RCC 7860 (cell line): ENCODE data around the gene DNM3.

Source experiments
- DNase-seq: peaks from one replicate; pipeline ENCODE4 v3.0.0-alpha.2; 2015; ENCODE audit warnings: low spot score
- FAIRE-seq: peaks from 2 replicates; lab custom pipeline; 2012; peaks lifted over from hg19 to GRCh38; lab: Jason Lieb, UNC

The DNM3 gene

DNA sequence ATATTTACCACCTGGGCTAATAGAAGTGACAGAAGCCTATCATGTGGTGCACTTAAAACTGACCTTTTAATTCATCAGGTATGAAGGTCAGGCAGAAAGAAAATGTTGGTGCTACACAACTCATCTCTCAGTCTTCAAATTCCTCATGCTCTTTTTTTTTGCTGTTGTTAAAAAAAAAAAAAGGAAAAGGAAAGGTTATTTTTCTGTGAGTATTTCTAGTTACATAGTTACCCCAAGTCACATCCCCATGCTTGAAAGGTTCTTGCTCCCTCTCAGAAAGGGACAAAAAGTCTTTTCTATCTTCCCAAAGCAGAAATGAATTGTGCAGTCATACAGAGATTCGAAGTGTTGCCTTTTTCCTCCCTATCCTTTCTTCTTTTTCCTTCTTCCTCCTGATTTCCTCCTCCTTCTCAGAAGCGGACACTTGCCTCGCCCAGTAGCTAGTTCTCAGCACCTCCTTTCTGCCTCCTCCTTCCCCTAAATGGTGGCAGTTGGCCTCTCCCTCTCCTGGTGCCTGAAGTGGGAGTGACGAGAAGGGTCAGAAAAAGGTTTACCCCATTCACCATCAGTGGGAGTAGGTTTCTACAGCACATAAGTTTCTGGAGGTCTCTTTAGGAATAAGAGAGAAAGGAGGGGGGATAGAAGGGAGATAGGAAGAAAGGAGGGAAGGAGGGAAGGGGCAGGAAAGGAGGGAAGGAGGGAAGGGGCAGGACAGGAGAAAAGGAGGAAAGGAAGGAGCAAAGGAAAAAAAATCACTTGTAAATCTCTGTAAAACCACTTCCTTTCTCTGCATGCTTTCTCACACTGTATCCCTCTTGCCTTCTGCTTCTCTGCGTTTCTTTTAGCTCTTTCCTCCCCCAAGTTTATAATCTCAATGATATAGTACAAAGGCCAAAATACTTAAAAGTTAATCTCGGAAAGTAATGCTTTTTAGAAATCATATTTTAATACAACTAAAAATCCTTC, 558.7 kb downstream of the DNM3 start:
- DNase-seq (no peak), FAIRE-seq (no peak)

DNA sequence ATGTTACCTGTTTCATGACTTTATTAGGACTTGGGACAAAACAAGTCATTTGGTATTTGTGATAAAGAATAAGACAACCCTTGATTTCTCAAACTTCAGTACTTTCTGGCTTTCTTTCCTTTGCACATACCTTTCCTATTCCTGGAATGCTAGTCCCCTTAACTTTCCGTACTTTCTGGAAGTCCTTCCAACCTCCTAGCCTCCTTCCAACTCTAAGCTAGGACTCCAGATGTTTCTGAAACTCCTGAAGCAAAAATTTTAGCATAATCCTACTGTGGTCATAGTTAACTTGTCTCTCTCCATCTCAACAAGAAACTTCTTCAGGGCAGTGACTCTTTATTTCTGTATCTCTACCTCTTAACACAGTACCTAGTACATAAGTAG, 559.4 kb downstream of the DNM3 start:
- DNase-seq: no peak
- FAIRE-seq: no peak

DNA sequence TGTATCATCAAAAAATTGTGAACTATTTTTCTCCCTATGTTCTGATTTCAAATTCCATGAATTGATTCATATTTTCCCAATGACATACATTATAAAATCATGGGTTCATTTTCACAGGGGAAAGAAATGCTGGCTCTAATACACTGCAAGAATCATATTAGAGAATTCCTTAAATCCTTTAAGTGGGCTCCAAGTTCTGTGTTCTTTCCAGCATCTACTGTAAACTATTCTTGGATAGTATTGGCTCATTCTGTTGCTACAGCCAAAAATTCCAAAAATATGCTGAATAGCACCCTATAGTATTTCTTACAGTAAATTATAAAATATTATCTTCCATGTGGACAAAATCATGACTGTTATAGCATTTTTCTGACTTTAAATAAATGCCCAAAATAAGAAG, 560.2 kb downstream of the DNM3 start:
- DNase-seq (no peak), FAIRE-seq (no peak)

DNA sequence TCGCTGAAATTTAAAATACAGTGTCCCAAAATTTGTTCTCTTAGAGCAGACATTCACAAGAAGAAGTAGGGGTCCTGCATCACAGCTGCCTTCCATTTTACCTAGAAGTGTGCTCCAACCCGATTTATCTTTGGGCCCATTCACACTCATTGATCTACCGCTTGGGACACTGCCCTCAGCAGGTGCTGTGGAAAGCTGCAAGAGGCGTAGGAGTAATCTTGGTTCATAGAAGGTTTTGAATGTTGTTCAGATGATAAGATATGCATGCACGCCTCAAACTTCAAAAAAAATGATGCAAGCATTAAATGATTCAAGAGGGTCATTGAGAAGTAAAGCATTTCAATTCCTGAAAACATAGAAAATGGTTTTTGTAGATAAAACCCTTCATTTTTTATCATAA, 560.6 kb downstream of the DNM3 start:
- DNase-seq (no peak), FAIRE-seq (no peak)

DNA sequence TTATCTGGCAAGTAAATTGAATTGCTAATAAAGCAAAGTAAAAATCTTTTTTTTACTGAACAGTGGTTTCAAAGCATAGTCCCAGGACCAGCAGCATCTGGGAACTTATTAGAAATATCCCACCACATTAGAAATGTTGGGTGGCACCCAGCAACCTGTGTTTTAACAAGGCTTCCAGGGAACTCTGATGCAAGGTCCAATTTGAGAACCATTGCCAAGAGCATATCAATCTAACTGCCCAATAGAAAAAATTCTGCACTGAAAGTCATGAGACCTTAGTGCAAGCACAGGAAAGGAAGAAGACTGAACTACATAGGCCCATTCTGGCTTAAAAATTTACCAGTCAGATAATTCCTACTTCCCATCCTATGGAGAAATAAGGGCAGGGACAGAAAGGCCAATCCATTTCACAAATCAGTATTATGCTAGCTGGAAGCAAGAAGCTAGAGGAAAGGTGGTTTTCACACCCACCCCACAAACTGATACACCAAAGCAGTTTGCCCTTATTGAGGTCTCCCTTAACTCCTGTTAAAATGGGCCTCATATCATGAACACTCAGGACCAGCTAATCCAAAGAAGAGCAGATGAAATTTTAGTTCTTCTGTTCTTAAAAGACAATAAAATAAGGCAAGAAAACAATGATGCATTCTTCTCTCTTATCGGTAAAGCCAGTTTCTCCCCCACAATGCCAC, 561.7 kb downstream of the DNM3 start:
- FAIRE-seq (no peak), DNase-seq (no peak)

DNA sequence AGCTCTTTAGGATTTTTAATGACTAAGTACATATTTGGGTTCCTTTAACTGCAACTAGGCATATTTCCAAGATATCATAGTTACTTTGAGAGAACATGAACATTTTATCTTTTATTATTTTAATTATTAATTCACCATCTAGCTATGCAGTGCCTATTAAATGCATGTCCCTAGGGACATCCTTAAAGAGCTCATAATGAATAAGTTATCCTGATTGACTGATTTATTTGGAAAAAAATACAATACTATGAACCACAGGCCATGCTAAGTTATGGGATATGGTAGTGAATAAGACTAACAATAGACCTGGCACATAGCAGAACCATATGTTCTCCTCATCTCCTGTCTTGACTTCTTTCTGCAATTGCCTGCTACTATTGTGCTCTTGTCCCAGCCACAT, 562.8 kb downstream of the DNM3 start:
- FAIRE-seq: no peak
- DNase-seq: no peak

DNA sequence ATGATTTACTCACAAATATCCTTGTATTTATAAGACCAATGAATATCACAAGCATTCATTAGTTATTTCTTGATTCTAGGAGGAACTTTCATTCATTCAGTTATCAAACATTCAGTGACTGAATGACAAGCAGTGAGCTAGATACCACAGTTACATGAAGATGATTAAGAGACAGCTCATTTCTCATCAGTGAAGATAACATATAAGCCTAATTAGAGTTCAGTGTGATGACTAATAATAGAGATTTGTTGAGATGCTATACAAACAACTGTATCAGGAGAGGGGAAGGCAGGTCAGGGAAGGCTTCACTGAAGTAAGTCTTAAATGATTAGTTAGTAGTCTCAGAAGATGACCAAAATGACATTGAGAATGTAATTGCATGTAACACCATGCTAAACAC, 564.6 kb downstream of the DNM3 start:
- no peak for FAIRE-seq

DNA sequence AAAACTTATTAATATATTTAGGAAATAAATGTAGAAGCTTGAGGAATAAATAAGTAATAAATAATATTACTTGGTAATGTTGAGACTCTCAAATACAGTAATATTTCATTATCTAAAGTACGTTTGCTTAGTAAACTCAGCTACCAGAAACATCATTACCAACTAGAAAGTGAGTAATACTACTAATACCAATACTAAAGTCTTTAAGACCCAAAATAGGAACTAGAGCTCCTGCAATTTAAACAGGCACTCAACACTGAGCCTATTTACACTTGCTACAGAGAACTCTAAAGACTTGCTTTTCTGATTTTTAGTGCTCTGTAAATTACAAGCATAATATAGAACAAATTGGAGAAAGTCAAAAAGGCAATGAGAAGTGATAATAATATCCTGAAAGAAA, 565.7 kb downstream of the DNM3 start:
- no peak for FAIRE-seq
- DNase-seq: no peak

More for the DNA sequence above, 564.6 kb downstream of the DNM3 start:
- DNase-seq: no peak

DNA sequence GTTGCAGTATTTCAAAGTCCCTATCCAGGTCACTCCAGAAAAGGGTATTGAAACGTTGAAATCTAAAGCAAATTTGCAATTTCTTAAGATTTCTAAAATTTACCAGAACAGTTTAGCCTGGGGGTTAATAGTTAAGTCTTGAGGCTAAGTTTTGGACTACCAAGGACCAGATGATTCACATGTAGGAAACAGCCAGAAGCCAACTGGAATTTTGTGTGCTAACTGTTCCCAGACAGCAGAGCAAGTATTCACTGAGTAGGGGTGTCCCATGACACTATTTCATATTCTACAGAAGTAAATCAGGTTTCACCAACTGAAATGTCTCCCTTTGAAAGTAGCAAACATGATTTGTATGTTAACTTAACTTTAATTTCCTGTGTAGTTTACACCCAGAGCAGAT, 567.7 kb downstream of the DNM3 start:
- FAIRE-seq: no peak

DNA sequence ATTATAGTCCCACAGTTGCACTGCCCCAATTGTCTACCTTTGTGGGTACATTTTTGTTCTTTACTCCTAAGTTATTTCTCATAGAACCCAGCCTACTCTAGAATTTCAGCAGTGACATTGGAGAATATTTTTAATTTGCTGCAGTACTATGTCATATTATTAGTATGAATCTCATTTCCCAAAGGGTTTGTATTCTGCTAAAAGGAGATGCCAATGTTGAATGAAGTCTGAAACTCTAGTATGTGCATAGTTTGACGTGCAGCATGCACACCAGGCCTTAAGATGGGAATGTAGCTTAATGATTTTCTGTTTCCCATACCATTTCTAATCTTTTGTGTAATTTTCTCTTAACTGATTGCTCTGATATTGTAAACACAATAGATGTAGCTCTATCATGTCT, 568.7 kb downstream of the DNM3 start:
- DNase-seq: no peak
- FAIRE-seq: no peak

More for the DNA sequence above, 567.7 kb downstream of the DNM3 start:
- no peak for DNase-seq

DNA sequence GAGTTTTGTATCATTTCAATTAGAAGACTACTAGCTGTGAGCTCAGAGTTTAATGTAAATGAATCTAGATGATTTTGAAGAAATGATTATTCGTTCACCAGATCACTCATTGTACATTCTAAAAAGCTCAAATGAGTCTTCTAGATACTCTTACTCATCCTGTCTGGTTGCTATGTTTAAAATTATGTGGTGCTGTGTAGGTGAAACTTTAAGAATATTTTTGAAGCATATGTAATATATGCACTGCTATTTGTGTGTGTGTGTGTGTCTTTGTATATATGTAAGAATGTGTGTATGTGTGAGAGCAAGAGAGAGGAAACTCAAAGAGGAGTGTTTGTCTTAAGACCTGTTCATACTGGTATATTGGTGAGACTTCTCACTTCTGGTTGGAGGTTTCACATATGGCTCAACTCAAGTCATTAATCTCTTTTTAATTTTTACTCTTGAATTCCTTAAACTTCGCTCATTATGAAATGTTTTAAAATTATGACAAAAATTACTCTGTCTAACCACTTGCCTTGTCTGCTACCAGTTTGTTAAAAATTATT, 570.6 kb downstream of the DNM3 start:
- FAIRE-seq (no peak), DNase-seq (no peak)

DNA sequence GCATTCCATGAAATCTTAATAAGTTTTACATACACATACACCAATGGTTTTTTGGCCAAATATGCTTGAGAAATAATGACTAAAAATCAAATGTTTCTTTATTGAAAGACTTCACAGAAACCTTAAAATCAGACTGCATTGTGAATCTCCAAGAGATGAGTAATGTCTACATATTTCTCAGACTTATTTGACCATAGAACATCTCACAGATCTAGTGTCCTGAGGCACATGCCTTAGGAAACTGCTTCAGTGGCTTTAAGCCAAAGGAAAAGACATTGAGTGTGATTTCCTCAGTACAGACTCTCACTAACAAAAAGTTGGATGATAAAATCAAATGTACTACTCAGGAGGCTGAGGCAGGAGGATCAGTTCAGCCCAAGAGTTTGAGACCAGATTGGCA, 573.0 kb downstream of the DNM3 start:
- FAIRE-seq (no peak), DNase-seq (peak; percentile 33)

DNA sequence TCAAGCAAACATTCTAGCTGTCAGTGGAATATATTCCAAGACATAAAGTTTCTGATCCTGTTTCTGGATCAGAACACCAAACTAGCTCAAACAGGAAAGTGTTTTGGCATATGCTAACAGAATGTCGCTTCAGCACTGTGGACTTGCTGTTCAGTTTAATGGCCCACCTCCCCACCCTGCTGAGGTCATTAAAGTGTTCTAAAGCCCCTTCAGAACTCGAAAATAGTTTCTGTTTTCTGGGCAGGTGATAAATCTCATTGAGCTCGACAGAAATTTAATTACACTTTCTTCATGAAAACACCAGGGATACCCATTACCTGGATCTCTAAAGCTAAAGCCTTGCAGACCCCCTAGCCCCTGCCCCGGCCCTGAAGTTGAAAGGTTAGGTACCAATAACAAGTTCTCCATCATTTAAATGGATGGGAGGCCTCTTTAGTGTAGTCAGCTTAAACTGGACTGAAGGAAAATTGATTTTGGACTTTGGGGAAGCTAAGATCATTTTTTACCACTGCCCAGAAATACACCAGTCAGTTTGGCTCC, 575.3 kb downstream of the DNM3 start:
- FAIRE-seq (no peak), DNase-seq (no peak)

DNA sequence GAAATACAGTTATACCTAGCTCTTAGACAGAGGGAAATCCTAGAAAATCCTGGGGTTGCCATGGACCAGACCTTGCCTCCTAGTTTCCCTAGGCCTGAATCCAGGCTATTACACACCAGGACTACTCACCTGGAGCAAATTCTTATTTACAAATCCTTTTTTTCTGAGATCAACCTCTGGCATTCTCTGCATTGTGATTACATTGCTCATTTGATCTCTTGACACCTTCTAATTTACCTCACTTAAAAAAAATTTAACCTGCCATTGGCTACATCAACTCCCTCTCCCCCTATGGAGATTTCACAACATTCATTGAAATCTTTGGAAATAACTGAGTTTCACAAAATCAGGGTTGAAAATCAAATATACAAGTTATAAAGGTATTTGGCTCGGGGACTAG, 576.3 kb downstream of the DNM3 start:
- FAIRE-seq: peak; percentile 58
- peak; percentile 68 for DNase-seq

DNA sequence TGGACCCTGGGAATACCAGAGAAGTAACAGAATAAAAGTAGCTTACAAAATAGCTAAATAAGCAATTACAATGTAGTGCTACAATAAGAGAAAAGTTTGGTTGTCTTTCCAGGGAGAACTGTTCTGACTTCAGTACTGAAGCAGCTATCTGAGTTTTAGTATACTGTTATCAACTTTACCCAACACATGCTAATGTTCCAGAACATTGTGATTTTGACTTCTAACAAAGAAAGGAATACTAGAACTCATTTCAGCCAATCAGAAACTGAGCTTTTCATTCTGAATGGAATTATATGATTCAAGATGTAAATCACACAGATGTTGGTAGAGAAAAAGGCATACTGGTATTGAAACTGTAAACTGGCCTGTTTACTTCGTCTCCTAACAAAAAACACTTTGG, 579.1 kb downstream of the DNM3 start, which contains the start of gene C1orf105:
TSS of gene C1orf105 (plus strand) at position 301 of the 400 bp plus-strand sequence. CDS start 201 bp downstream, outside the sequence.
- no peak for FAIRE-seq
- DNase-seq: no peak

DNA sequence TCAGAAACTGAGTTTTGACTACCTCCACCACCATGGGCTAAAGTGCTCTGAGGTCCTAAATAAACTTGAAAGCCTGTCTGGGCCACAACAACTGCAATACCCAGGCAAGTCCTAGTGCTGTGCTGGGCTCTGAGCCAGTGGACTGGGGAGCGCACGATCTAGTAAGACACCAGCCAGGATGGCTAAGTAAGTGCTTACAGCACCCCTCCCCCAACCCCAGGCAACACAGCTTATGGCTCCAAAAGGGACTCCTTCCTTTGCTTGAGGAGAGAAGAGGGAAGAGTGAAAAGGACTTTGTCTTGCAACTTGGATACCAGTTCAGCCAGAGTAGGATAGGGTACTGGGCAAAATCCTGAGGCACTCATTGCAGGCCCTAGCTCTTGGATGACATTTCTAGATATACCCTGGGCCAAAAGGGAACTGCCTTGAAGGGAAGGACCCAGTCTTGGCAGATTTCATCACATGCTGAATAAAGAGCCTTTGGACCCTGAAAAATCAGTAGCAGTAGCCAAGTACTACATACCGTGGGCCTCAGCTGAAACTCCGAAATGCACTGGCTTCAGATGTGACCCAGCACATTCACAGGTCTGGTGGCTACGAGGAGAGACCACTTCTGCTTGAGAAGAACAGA, 580.8 kb downstream of the DNM3 start:
- DNase-seq: no peak
- no peak for FAIRE-seq

DNA sequence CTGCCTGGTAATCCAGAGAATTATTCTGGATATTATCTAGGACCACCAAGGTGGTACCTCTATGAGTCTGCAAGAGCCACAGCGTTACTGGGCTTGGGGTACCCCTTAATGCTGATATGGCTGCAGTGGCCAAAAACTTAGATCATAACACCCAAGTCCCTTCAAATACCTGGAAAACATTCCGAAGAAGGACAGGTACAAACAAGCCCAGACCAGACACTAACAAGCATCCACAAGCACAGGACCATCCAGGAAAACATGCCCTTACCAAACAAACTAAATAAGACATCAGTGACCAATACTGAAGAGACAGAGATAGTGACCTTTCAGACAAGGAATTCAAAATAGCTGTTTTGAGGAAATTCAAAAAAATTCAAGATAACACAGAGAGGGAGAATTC, 582.0 kb downstream of the DNM3 start:
- DNase-seq (no peak), FAIRE-seq (no peak)

DNA sequence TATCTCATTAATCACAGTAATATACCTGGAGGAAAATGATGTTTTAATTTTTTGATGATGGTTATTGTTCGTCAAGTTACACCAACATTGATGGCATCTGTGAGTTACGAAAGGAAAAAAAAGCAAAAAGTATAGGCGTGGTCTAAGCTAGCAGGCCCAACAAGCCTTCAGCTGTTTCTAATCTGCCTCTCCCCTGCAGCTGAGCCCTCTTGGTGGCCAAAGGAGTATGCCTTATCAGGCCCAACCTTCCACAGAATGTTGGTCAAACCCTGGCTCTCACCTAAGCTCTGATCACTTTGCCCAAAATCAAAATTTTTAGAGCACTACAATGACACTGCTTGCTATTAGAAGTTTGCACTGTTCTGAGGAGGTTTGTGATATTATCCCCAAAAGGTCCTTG, 584.0 kb downstream of the DNM3 start:
- DNase-seq: no peak
- no peak for FAIRE-seq

DNA sequence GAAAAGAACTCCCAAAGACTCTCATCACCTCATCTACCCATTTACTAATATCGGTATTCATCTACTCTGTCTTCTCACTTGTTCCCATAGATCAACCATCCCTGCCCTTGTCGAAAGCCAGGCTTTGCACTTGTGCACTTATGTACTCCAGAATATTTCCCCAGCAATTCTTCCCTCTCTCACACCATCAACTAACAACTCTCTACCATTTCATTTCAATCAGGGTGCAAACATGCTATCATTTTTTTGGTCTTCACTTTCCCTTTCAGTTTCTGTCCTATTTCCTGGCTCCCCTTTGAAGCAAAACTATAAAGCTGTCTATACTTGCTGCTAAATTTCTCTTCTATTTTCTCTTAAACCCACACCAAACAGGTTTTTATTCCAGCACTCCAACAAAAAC, 585.9 kb downstream of the DNM3 start:
- FAIRE-seq: no peak
- no peak for DNase-seq

DNA sequence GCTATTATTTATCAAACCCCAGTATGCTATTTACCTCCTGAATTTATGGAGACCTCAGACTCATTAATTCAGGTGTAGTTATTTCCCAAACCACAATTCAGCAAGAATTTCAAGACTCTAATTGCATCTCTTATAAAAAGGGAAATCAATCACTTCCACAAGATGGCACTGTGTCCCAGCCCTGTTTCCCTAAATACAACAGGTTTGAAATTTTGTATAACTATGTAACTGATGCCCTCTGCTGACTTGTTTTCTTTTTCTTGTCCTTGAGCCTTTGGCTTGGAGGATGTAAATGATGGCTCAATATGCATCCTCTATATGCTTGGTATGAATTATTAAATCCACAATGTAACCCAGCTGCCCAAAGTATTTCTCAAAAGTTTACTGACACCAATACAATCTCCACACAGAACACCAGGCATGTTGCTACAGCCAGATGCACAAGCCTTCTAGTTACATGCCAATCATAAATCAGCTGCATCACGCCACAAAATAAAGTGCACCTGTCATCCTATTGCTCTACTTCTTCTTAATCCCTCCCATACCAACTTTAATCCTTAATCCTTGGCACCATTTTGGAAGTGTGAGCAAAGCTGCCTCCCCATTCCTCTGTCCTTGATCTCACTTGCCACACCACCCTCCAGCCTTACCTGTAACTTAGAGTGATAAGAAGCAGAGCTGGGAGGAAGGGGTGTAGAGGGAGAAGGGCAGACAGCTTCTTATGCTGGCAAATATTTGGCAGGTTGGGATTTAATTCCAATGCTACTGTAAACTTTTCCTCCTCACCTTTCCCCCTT, 588.2 kb downstream of the DNM3 start:
- peak; percentile 79 for FAIRE-seq
- peak; percentile 68 for DNase-seq
